GM12878 (cell line): Measurements from ENCODE around the gene SLC39A8. TPM values are rescaled to one million over a fixed set of nuclear protein-coding genes. Genes with fewer than 3 reads are reported as not detected.
A peak's percentile ranks its signal among the peaks of the same experiment; 100 is the strongest.

ENCODE experiments used
- ATAC-seq: fragments of 200-7000 bp; cut with Tn5 transposase; 3 replicates; pipeline ENCODE4 v1.9.1; 2020; ENCODE audit warnings: mild to moderate bottlenecking, moderate library complexity
- BruUV-seq: library from RNA; stranded (reverse); fragments of 400-500 nt; replicated peaks from 2 replicates; lab custom pipeline; 2021; lab: Mats Ljungman, UMichigan
- CTCF ChIA-PET: fragments of 300-600 bp; sonication (Branson Sonifier 250); formaldehyde crosslinking; extraction: SDS; loops from one replicate; lab custom pipeline; 2021; ENCODE audit warnings: inconsistent platforms; lab: Yijun Ruan, JAX
- POLR2A ChIA-PET: fragments of 350-600 bp; formaldehyde crosslinking; extraction: SDS; loops from one replicate; lab custom pipeline; 2021; ENCODE audit warnings: inconsistent platforms; lab: Charles Lee
- RAD21 ChIA-PET: fragments of 300-600 bp; sonication (Branson Sonifier 250); formaldehyde crosslinking; loops from one replicate; lab custom pipeline; 2023; ENCODE audit warnings: antibody characterized with exemption; ENCODE audit not compliant: unreplicated experiment; lab: Charles Lee
- SMC1A ChIA-PET: fragments of 300-600 bp; sonication (Branson Sonifier 250); formaldehyde crosslinking; loops from one replicate; lab custom pipeline; 2023; ENCODE audit not compliant: unreplicated experiment, uncharacterized antibody; lab: Charles Lee
- DNase-seq: peaks from one replicate; pipeline ENCODE4 v3.0.0-alpha.2; 2011; ENCODE audit warnings: low read depth, low spot score
- FAIRE-seq: peaks from 3 replicates; lab custom pipeline; 2011; peaks lifted over from hg19 to GRCh38; lab: Jason Lieb, UNC
- H2AFZ ChIP-seq: 2 replicates; pipeline ENCODE4 v1.6.0; 2011; ENCODE audit warnings: low read depth, low read length, control low read depth; ENCODE audit not compliant: control insufficient read depth
- H3K27ac ChIP-seq: 2 replicates; pipeline ENCODE4 v1.5.1; 2011; ENCODE audit warnings: control low read depth; ENCODE audit not compliant: control insufficient read depth, insufficient read depth
- H3K27me3 ChIP-seq, 2 experiments: replicated peaks in 1 of 2; 2 replicates each; pipeline versions ENCODE4 v1.6.0 to v1.6.1; 2011; ENCODE audit warnings: low read length in 1 of 2; ENCODE audit not compliant: control insufficient read depth in 2 of 2, insufficient read depth in 2 of 2
- H3K36me3 ChIP-seq, 2 experiments: 2 replicates each; pipeline ENCODE4 v1.5.1; 2011; ENCODE audit warnings: low read length in 1 of 2; ENCODE audit not compliant: control insufficient read depth in 2 of 2, insufficient read depth in 2 of 2
- H3K4me1 ChIP-seq: 2 replicates; pipeline ENCODE4 v1.6.1; 2011; ENCODE audit warnings: mild to moderate bottlenecking, low read length, moderate library complexity, mixed read lengths; ENCODE audit not compliant: control insufficient read depth, insufficient read depth
- H3K4me2 ChIP-seq: 2 replicates; pipeline ENCODE4 v1.6.0; 2011; ENCODE audit warnings: control low read depth; ENCODE audit not compliant: control insufficient read depth, insufficient read depth
- H3K4me3 ChIP-seq: fragments of 200-600 bp; sonication (generic); 2 replicates; pipeline ENCODE4 v1.5.1; 2016
- H3K79me2 ChIP-seq: 2 replicates; pipeline ENCODE4 v1.6.0; 2011; ENCODE audit warnings: low read length; ENCODE audit not compliant: control insufficient read depth, insufficient read depth
- H3K9ac ChIP-seq: 2 replicates; pipeline ENCODE4 v1.8.0; 2011; ENCODE audit warnings: low read length, control low read depth, mixed read lengths; ENCODE audit not compliant: control insufficient read depth, insufficient read depth
- H3K9me3 ChIP-seq: replicated peaks from 3 replicates; pipeline ENCODE4 v1.5.1; 2011; ENCODE audit warnings: mild to moderate bottlenecking, low read length; ENCODE audit not compliant: control insufficient read depth, insufficient read depth
- H4K20me1 ChIP-seq: 2 replicates; pipeline ENCODE4 v1.6.0; 2011; ENCODE audit not compliant: control insufficient read depth, insufficient read depth
- E2F4 ChIP-seq: IDR thresholded peaks from 2 replicates; pipeline ENCODE4 v1.6.1; 2012; ENCODE audit warnings: low read depth, low read length, improper control_type of control experiment
- JUND ChIP-seq: IDR thresholded peaks from 2 replicates; pipeline ENCODE4 v1.6.1; 2012; ENCODE audit warnings: low read depth, mild to moderate bottlenecking, low read length, improper control_type of control experiment, moderate library complexity
- KDM1A ChIP-seq: fragments of 200-600 bp; sonication (generic); IDR thresholded peaks from 2 replicates; pipeline ENCODE4 v1.6.1; 2016; ENCODE audit warnings: borderline replicate concordance
- MTA2 ChIP-seq: fragments of 450-650 bp; IDR thresholded peaks from 2 replicates; pipeline ENCODE4 v1.6.1; 2016; ENCODE audit warnings: low read depth, mild to moderate bottlenecking, moderate library complexity
- PAX5 ChIP-seq: IDR thresholded peaks from 2 replicates; pipeline ENCODE4 v1.6.1; 2011; ENCODE audit warnings: low read depth, low read length, borderline replicate concordance
- PAX8 ChIP-seq: fragments of 450-650 bp; IDR thresholded peaks from 2 replicates; pipeline ENCODE4 v1.6.1; 2017; ENCODE audit warnings: mild to moderate bottlenecking, moderate library complexity
- RAD21 ChIP-seq: IDR thresholded peaks from 2 replicates; pipeline ENCODE4 v1.6.1; 2011; ENCODE audit warnings: mild to moderate bottlenecking, low read depth, low read length, moderate library complexity; ENCODE audit not compliant: insufficient read depth
- RFX5 ChIP-seq: IDR thresholded peaks from 2 replicates; pipeline ENCODE4 v1.6.1; 2011; ENCODE audit warnings: low read depth, low read length, improper control_type of control experiment
- SP1 ChIP-seq: IDR thresholded peaks from one replicate; pipeline ENCODE4 v1.6.1; 2011; ENCODE audit warnings: low read depth, low read length
- TBL1XR1 ChIP-seq: IDR thresholded peaks from 2 replicates; pipeline ENCODE4 v1.6.1; 2012; ENCODE audit warnings: low read depth, low read length, improper control_type of control experiment
- ZBTB40 ChIP-seq: fragments of 450-650 bp; IDR thresholded peaks from 2 replicates; pipeline ENCODE4 v1.6.1; 2016; ENCODE audit warnings: mild to moderate bottlenecking, moderate library complexity, borderline replicate concordance
- WGBS: methylation state at CpG from one replicate; pipeline ENCODE4 v1.1.6; 2016; ENCODE audit warnings: low lambda C conversion rate; ENCODE audit not compliant: insufficient replicate concordance, insufficient coverage; ENCODE audit errors: missing lambda C conversion rate; 5-methylcytosine and 5-hydroxymethylcytosine counted together
- in situ Hi-C: fragments of 300-500 bp; cut with MboI; formaldehyde crosslinking; loops from 9 replicates; pipeline ENCODE4 v1.14.3; 2018; ENCODE audit warnings: mixed read lengths
- intact Hi-C: fragments of 100-400 bp; cut with micrococcal nuclease; formaldehyde crosslinking; loops from one replicate; pipeline ENCODE4 v1.14.2; 2022; ENCODE audit not compliant: unreplicated experiment
- polyA plus RNA-seq, 11 experiments: library from polyadenylated mRNA; depleted of rRNA in 4 of 11; unstranded in 6 of 11; stranded (reverse) in 5 of 11; fragments of >200 nt; fragmentation: Nextera tagmentation in 4 of 11; fragmentation: Illumina TruSeq in 1 of 11; extraction: Ambion mirVana in 4 of 11; extraction: Trizol in 1 of 11; gene quantifications; 1 replicate in 1 of 11; 2 replicates in 10 of 11; pipeline versions ENCODE4 v1.2.1 to v1.2.3, GENCODE V29; 2011 to 2016; ENCODE audit warnings: inconsistent platforms in 2 of 11, missing spikeins in 2 of 11, low read depth in 1 of 11
- total RNA-seq, 4 experiments: library from RNA; depleted of rRNA in 3 of 4; stranded (reverse); fragments of >200 nt in 3 of 4; fragmentation: Illumina TruSeq in 1 of 4; extraction: Trizol in 1 of 4; gene quantifications; 2 replicates each; pipeline versions ENCODE4 v1.2.1 to v1.2.3, GENCODE V29; 2013 to 2021

Gene SLC39A8
- total and polyA plus RNA-seq, 10 of the 15 experiments (the other 5 are each of a cell fraction or from before 2014, with no cell fraction given), result 7.9 to 47.8 (median 32.8) TPM

GRCh38 chr4:102308032-102308799, 37.1 kb downstream of the SLC39A8 start:
- H3K9ac ChIP-seq, result no peak overlapping the region
- H4K20me1 ChIP-seq, result no peaks in the 10 kb centered on the region
- no peaks in the 10 kb centered on the region for H3K27me3 ChIP-seq
- H2AFZ ChIP-seq, result no peak overlapping the region
- no peak overlapping the region for H3K27ac ChIP-seq
- CTCF ChIA-PET, result interaction anchor here (0.6 to 1.5 kb wide), 3 partner anchors 8 to 1279 kb away, joined by 3 to 5 read pairs (median 3); no protein-coding TSS in a partner anchor
- POLR2A ChIA-PET, result interaction anchor here (2.0 kb wide), 1 partner anchor 13 kb away, joined by 5 read pairs; no protein-coding TSS in a partner anchor
- no peaks in the 10 kb centered on the region for H3K4me1 ChIP-seq
- peaks cover 0 to 5% of the 10 kb centered on the region in 2 experiments; a peak in 2 of 4 replicates for H3K36me3 ChIP-seq
- WGBS, result 0% methylated on average over 1 of the region's 1 CpG
- H3K79me2 ChIP-seq, result no peaks in the 10 kb centered on the region
- ATAC-seq (peak; percentile 49), FAIRE-seq (peak; percentile 74), DNase-seq (no peak)
- H3K9me3 ChIP-seq, result no peaks in the 10 kb centered on the region
- BruUV-seq, result no TSS peak
- intact Hi-C loops (no loop called here), in situ Hi-C loops (no loop called here)
- H3K4me2 ChIP-seq, result no peak overlapping the region
- SMC1A ChIA-PET, result interaction anchor here (1.1 to 2.3 kb wide), 4 partner anchors 8 to 698 kb away, joined by 4 to 6 read pairs (median 5); no protein-coding TSS in a partner anchor
- RAD21 ChIA-PET, result interaction anchor here (1.0 kb wide), 1 partner anchor 9 kb away, joined by 3 read pairs; no protein-coding TSS in a partner anchor
- TF ChIP-seq TBL1XR1, result no peak
- H3K4me3 ChIP-seq, result no peak overlapping the region

- no peak overlapping the region for H2AFZ ChIP-seq
- peaks cover 0 to 5% of the 10 kb centered on the region in 2 experiments; a peak in 2 of 4 replicates for H3K36me3 ChIP-seq
- in situ Hi-C loops (no loop called here), intact Hi-C loops (no loop called here)
- DNase-seq (no peak), ATAC-seq (no peak), FAIRE-seq (no peak)
- H3K27ac ChIP-seq, result no peak overlapping the region
- 67% methylated on average over 1 of the region's 1 CpG for WGBS
- BruUV-seq, result no TSS peak
- ChIA-PET POLR2A (no interaction called here), CTCF (interaction anchor here (0.7 to 1.5 kb wide), 2 partner anchors 12 to 125 kb away, joined by 3 read pairs; no protein-coding TSS in a partner anchor), RAD21 (no interaction called here), SMC1A (no interaction called here)
- no peak overlapping the region for H3K4me2 ChIP-seq
- TF ChIP-seq ZBTB40 (no peak), RAD21 (no peak), E2F4 (no peak), PAX5 (no peak), SP1 (no peak), RFX5 (no peak), JUND (no peak), KDM1A (no peak), PAX8 (no peak), MTA2 (no peak)
- no peaks in the 10 kb centered on the region for H3K79me2 ChIP-seq
- H3K9me3 ChIP-seq, result no peaks in the 10 kb centered on the region
- H3K4me1 ChIP-seq, result no peaks in the 10 kb centered on the region
- no peaks in the 10 kb centered on the region for H4K20me1 ChIP-seq
- H3K9ac ChIP-seq, result no peak overlapping the region
- H3K27me3 ChIP-seq, result no peaks in the 10 kb centered on the region
- H3K4me3 ChIP-seq, result no peak overlapping the region
Measured at GRCh38 chr4:102305666-102306065, 39.6 kb downstream of the SLC39A8 start.
